Measurements from ENCODE around the gene GNL2.

Gene GNL2

GRCh38 chr1:37595440-37596181 lies at the start of gene GNL2:
GNL2 (minus strand) TSS chr1:37595937; CDS start chr1:37595822, 115 bp downstream.
- peak; percentile 93 for DNase-seq

GRCh38 chr1:37641059-37641458 lies 45.3 kb upstream of the GNL2 start:
- no peak for DNase-seq

DNA sequence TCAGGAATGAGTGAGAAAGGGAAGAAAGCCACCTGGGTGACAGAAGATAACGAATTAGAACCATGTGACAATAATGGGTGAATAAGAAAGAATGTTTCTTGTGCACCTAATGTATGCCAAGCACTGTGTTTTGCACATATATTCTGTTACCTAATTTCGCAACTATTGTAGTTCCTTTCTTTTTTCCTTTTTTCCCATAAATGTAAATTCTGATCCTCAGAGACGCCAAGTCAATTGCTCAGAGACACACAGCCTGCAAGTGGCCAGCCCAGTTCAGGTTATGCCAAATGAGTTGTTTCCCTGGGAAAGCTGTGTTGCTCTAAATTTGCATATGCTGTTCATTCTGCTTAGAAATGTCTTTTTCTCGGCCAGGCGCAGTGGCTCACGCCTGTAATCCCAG lies 40.7 kb upstream of the GNL2 start:
- no peak for DNase-seq

DNA sequence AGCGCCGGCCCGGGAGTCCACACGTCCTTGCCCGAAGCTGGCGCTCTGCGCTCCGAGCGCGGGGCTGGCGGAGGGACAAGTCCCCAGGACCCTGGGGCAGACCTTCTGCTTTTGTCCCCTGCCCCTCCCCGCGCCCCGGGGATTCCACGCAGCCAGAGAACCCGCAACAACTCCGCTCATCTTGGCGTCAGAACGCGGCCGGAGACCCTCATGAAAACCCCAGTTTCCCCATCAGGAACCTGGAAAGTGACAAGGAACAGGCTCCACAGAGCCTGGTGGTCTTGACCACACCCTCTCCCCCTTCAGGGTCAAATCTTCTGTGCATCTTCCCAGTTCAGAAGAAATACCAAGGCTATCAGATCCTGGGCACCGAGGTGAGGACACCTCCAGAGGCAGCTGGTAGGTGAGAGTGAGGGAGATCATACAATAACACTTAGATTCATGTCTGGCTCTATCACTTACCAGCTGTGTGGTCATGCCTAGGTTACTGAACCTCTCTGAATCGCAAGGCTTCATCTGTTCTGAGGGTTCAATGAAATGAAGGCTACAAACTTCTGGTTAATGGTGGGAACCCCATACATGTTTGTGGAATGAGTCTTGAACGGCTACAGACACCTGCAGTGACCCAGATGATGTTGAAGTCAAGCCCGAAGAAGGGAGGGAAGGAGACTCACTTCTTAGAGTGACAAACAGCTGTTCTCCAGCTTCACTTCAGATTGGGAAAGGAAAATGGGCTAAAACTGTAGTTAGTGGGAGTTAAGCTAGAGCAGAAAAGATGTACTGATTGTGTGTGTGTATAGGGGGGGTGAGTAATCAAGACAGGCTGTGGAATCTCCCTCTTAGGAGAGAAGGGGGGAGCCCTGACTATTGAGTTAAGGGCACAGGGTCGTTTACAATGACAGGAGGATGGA lies 39.5 kb upstream of the GNL2 start:
- no peak for DNase-seq

- DNase-seq, result peak; percentile 8
Observed at GRCh38 chr1:37634244-37634991, 38.7 kb upstream of the GNL2 start, which contains the start of gene RSPO1. RSPO1 (minus strand) TSS chr1:37634892; CDS start chr1:37629661, 5,231 bp downstream.

DNA sequence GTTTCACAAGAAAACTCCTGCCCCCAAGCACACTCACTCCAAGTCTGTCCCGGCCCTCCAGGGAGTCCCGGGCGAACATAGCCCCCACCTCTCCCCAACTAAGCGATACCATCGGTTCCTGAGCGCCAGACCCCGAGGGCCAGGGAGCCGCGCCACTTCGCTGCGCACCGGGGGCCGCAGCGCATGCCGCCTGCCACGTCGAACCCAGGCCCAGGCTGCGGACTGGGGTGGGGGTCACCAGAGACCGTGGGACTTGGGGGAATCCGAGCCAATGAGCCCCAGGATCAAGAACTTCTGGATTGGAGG lies 38.2 kb upstream of the GNL2 start:
- no peak for DNase-seq

GRCh38 chr1:37633040-37633937 lies 37.6 kb upstream of the GNL2 start:
- no peak for DNase-seq

DNA sequence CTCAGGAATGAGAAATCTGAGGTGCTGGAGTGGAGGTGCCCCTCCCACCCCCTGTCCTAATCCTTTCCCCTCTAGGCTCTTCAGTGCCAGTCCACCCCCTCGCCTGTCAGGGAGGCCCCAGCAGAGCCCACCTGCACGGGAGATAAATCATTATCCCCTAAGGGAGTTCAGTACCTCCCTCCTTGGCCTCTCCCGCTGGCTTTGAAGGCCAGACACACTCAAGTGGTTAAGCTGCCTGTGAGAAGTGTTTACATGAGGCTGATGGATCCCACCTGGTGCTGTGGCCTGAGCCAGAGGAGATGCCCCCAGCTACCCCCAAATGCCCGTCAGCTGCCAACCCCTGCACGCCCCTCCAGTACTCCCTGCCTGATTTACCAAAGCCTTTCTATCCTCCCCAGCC lies 35.3 kb upstream of the GNL2 start:
- DNase-seq, result no peak

DNA sequence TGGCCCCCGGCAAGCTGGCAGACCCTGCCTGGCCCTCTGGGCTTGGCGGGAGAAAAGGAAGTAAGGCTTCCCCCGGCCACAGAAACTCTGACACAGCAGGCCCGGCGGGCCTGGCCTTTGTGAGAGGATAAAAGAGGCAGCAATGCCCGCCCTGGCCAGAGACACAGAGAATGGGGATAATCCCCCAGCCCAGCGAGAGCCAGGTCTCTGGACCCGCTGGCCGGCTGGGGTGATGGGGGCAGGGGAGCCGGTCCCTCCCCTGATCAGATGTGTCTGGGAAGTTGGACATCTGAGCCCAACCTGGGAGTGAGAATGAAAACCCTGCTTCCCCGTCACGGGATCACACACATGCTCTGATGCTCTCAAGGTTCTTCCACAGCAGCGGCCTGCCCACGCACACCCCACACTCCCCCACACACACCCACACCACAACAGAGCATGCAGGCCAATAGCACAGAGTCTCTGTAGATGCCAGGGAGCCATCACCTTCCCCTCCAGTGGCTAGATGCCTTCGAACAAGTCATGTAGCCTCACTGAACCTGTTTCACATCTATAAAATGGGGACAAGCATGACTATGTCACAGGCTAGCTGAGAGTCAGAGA lies 34.8 kb upstream of the GNL2 start:
- no peak for DNase-seq

- DNase-seq, result no peak
Observed at GRCh38 chr1:37629726-37630425, 34.1 kb upstream of the GNL2 start.

- no peak for DNase-seq
Observed at GRCh38 chr1:37629008-37629407, 33.3 kb upstream of the GNL2 start.

DNA sequence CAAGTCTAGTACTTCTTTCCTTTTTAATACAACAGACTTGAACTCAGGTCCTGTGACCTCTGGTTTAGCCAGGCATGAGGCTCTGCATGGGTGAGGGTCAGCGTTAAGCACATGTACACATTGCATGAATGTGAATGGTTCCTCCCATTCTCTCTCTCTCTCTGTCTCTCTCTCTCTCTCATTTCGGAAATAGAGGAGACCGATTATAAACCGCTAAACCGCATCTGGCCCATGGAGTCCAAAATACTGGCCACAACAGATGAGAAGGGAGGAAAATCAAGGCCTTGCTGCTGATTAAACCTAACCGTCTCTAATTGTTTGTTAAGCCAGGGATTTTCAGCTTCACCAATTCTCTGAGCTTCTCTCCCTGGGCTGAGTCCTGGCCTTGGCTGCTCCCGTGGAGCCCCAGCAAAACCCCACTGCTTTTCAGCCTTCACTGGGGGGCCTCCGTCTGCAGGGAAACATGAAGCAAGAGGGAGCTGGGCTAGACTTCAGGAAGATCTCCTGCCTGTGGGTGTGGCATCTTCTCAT lies 32.4 kb upstream of the GNL2 start:
- DNase-seq, result no peak

DNA sequence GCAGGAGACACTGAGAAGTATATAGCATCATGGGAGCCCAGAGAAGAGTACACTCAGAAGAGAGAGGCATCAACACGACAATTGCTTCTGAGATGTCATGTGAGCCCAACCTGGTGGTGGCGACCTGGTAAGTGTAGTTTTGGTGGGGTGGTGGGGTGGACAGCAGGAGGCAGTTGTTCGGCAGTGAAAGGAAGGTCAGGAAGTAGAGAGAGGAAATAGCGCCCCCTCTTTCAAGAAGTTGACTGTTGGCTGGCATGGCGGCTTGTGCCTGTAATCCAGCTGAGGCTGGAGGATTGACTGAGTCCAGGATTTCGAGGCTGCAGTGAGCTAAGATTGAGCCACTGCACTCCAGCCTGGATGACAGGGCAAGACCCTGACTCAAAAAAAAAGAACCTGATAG lies 26.4 kb upstream of the GNL2 start:
- DNase-seq, result no peak

DNA sequence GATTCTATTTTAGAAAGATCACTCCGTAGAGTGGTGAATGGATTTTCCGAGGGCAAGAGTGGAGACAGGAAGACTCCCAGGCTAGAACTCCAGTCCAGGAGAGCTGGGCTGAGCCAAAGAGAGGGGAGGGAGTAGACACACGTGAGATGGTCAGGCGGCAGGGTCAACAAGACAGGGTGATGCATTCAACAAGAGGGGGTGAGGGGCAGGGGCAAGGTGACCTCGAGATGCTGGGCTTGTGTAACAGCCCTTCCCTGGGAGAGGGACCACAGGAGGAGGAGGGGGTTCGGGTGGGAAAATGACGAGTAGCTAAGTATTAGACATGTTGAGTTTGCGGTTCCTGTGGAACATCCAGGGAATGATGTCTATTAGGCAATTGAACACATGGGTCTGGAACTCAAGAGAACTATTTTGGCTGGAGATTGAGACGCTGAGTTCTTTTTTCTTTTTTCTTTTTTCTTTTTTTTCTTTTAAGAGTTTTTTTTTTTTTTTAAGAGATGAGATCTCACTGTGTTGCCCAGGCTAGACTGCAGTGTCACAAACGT lies 25.7 kb upstream of the GNL2 start:
- DNase-seq, result no peak

DNA sequence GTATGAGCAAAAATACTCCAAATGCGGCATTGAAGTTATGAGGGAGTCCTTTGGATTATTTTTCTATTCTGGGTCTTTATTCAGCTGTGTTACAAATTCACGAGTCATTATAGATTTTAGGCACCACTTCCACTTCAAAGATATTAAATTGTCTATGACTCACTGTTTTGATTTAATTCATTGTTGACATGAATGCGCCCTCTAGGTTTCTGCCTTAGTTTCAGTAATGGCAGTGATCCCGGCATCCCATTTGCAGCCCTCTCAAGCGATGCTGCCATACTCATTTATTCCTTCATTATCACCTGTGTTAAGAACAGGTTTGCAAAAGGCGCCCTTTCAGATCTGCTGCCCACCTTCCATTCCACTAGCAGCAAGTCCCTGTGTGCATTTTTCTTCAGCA lies 25.0 kb upstream of the GNL2 start:
- no peak for DNase-seq

DNA sequence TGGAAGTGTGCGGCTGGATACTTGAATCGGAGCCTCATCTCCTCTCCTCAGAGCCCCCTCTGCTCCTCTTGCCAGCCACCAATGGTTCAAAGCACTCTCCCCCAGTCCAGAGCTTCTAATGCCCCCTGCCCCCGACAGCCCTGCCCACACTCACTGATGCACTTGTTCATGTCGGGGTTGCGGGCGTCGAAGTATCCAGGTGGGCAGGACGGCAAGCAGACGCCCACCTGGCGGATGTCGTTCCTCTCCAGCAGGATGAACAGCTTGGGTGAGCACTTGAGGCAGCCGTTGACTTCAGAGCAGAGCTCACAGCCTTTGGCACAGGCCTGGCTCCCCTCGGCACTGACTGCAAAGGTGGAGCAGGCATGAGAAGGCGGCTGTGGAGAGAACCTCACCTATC lies 20.6 kb upstream of the GNL2 start:
- DNase-seq, result no peak

DNA sequence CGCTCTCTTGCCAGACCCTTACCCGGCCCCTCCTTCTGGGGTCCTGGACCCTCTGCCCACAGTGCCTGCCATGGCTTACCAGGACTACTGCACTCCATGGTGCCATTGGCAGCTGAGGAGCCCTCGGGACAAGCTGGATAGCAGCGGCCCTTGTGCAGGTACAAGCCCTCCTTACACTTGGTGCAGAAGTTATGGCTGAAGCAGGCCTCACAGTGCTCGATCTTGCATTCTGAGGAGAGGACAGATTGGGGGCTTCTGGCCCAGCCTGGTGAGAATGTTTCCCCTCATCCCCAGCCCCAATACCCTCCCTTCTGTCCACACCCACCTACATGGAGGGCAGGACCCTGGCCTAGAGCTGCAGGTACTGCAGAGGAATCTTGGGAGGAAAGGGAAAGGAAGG lies 18.4 kb upstream of the GNL2 start:
- DNase-seq, result no peak

DNA sequence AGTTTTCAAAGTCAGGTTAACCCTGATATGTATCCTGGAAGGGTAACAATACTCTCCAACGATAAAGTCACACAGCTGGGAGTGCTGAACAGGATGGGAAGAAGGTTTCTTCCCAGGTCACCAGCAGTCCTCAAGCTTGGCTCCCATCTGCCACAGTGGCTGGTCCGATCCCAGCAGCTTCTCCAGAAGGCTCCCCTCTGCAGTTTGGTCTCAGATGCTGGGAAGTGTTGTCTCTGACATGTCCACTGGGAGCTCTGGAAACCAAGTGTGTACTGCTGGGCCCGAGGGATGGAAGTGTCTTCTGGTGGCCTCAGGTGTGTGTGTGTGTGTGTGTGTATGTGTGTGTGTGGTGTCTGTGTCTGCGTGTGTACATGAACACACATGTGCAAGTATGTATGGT lies 16.4 kb upstream of the GNL2 start:
- no peak for DNase-seq

DNA sequence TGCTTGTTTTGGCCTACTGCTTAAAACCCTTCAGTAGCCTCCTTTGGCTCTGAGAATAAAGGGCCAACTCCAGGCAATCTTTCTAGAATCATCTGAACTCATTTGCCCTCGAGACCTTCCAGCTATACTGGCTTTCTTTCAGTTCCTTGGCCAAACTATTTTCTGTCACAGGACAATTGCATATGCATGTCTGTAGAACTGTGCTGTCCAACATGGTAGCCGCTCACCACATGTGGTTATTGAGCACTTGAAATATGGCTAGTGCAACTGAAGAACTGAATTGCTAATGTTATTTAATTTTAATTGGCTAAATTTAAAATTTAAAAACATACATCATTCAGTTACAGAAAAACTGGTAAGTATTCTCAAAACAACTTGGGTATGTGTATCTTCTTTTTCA lies 14.3 kb upstream of the GNL2 start:
- DNase-seq, result no peak

- no peak for DNase-seq
Observed at GRCh38 chr1:37609002-37609401, 13.3 kb upstream of the GNL2 start.

Measured in fibroblast of skin of right quadriceps (primary cell).